Measurements from ENCODE around the gene ZFPM1.

DNA sequence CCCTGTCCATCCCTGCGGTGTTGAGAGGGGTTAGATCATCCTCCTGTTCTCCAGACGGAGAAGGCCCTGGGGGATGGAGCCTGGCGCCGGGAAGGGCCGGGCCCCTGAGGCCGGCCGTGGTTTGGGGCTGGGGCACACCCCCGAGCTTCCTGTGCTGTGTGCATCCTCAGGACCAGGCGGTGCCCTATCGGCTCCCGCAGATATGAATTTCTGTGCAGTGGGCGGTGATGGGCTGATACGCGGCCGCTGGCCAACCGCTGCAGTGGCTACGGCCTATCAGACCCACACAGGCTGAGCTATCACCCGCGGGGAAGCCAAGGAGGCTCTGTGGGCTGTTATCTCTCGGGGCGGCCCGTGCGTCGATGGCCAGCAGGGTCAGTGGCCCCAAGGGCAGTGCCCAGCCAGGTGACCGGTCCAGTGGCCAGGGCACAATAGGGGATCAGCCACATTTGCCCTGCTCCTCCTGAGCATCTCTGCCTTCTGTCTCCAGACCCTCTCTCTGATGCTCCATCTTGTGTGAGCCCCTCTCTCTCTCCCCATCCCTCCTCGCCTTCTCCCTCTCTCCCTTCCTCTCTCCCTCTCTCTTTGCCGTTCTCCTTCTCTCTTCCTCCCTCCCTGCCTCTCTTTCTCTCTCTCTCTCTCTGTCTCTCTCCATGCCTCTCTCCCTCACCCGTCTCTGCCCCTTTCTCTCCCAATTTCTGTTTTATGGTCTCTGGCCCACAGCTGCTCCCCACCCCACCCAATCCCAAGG, 38.7 kb downstream of the ZFPM1 start:
- no peak for TF ChIP-seq ARNTL (CRISPR knock-in tag; IDR thresholded peaks at IDR 0.05; ENCODE audit: borderline replicate concordance, low read depth)
- TF ChIP-seq OSR1 (CRISPR knock-in tag; IDR thresholded peaks at IDR 0.05) = no peak
- no peak for TF ChIP-seq ZFP30 (CRISPR knock-in tag; IDR thresholded peaks at IDR 0.05)
- TF ChIP-seq, protein P1, sequence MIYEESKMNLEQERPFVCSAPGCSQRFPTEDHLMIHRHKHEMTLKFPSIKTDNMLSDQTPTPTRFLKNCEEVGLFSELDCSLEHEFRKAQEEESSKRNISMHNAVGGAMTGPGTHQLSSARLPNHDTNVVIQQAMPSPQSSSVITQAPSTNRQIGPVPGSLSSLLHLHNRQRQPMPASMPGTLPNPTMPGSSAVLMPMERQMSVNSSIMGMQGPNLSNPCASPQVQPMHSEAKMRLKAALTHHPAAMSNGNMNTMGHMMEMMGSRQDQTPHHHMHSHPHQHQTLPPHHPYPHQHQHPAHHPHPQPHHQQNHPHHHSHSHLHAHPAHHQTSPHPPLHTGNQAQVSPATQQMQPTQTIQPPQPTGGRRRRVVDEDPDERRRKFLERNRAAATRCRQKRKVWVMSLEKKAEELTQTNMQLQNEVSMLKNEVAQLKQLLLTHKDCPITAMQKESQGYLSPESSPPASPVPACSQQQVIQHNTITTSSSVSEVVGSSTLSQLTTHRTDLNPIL (CRISPR knock-in tag; IDR thresholded peaks at IDR 0.05; ENCODE audit: low read depth) = no peak
- no peak for TF ChIP-seq SNAI2 (CRISPR knock-in tag; IDR thresholded peaks at IDR 0.05)
- TF ChIP-seq CSDC2 (CRISPR knock-in tag; IDR thresholded peaks at IDR 0.05) = no peak
- TF ChIP-seq ZC3H10 (CRISPR knock-in tag; IDR thresholded peaks at IDR 0.05) = no peak
- TF ChIP-seq, protein P2, sequence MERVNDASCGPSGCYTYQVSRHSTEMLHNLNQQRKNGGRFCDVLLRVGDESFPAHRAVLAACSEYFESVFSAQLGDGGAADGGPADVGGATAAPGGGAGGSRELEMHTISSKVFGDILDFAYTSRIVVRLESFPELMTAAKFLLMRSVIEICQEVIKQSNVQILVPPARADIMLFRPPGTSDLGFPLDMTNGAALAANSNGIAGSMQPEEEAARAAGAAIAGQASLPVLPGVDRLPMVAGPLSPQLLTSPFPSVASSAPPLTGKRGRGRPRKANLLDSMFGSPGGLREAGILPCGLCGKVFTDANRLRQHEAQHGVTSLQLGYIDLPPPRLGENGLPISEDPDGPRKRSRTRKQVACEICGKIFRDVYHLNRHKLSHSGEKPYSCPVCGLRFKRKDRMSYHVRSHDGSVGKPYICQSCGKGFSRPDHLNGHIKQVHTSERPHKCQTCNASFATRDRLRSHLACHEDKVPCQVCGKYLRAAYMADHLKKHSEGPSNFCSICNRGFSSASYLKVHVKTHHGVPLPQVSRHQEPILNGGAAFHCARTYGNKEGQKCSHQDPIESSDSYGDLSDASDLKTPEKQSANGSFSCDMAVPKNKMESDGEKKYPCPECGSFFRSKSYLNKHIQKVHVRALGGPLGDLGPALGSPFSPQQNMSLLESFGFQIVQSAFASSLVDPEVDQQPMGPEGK (CRISPR knock-in tag; IDR thresholded peaks at IDR 0.05; ENCODE audit: borderline replicate concordance) = no peak
- TF ChIP-seq, protein P3, sequence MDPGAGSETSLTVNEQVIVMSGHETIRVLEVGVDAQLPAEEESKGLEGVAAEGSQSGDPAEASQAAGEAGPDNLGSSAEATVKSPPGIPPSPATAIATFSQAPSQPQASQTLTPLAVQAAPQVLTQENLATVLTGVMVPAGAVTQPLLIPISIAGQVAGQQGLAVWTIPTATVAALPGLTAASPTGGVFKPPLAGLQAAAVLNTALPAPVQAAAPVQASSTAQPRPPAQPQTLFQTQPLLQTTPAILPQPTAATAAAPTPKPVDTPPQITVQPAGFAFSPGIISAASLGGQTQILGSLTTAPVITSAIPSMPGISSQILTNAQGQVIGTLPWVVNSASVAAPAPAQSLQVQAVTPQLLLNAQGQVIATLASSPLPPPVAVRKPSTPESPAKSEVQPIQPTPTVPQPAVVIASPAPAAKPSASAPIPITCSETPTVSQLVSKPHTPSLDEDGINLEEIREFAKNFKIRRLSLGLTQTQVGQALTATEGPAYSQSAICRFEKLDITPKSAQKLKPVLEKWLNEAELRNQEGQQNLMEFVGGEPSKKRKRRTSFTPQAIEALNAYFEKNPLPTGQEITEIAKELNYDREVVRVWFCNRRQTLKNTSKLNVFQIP (CRISPR knock-in tag; IDR thresholded peaks at IDR 0.05; ENCODE audit: borderline replicate concordance, low read depth) = no peak
- TF ChIP-seq ZFP3 (CRISPR knock-in tag; IDR thresholded peaks at IDR 0.05) = no peak
- TF ChIP-seq ISL1 (CRISPR knock-in tag; IDR thresholded peaks at IDR 0.05) = no peak
- TF ChIP-seq TCF4 (CRISPR knock-in tag; IDR thresholded peaks at IDR 0.05; ENCODE audit: borderline replicate concordance) = no peak
- TF ChIP-seq ZNF8 (CRISPR knock-in tag; IDR thresholded peaks at IDR 0.05) = no peak
- TF ChIP-seq TOX (CRISPR knock-in tag; IDR thresholded peaks at IDR 0.05; ENCODE audit: borderline replicate concordance) = no peak
